ENCODE results near the gene TPD52L1.

The TPD52L1 gene

DNA sequence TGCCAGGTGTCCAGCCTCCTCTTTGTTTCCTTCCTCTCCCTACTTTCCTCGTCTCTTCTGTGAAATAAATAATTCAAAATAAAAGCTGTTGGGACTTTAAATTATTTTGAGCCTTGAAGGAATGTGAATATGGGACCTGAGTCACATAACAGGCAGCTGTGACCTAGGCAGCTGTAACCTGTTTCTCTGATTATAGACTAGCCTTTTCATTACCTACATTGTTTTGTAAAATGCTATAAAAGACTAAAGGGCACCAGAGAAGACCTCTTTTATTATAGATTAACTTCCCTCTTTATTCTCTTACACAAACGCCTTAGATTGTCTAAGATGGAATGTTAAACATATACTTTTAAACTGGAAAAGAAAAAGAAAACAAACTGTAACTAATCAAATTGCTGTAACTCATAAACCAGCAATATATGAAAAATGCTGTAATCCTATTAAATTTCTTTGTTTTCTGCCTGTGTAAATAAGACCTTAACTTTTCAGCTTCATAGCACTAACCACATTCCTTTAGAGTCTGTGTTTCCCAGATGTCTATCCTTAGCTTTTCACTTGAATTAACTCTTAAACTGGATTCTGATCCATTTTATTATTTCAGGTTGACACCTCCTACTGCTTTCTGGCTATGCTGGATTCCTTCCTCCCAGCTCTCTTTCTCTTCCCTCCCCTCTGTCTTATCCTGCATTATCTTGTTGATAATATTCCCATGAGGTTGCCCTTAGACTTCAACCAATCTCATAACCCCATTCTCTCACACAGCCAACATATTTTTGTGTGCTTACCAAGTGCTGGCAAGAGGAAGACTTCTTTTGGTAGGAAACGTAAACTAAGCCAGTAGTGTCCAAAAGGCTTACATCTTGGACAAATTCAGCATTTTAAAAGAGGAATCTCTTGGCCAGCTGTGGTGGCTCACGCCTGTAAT, 69.2 kb downstream of the TPD52L1 start:
- Histone ChIP-seq H3K27me3 (replicated peaks; ENCODE audit: control insufficient read depth, insufficient read depth, low read length) (no peaks in the 10 kb centered on the region; the same call in 1 of the 2 replicates), H3K4me3 (replicated peaks; ENCODE audit: low read depth, low read length) (no peak overlapping the region), H3K36me3 (ENCODE audit: control insufficient read depth, insufficient read depth, low read length) (no peaks in the 10 kb centered on the region)
- no peak for DNase-seq (ENCODE audit: extremely low read depth, insufficient read length)
- TF ChIP-seq, protein P1, sequence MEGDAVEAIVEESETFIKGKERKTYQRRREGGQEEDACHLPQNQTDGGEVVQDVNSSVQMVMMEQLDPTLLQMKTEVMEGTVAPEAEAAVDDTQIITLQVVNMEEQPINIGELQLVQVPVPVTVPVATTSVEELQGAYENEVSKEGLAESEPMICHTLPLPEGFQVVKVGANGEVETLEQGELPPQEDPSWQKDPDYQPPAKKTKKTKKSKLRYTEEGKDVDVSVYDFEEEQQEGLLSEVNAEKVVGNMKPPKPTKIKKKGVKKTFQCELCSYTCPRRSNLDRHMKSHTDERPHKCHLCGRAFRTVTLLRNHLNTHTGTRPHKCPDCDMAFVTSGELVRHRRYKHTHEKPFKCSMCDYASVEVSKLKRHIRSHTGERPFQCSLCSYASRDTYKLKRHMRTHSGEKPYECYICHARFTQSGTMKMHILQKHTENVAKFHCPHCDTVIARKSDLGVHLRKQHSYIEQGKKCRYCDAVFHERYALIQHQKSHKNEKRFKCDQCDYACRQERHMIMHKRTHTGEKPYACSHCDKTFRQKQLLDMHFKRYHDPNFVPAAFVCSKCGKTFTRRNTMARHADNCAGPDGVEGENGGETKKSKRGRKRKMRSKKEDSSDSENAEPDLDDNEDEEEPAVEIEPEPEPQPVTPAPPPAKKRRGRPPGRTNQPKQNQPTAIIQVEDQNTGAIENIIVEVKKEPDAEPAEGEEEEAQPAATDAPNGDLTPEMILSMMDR (IDR thresholded peaks at IDR 0.05; ENCODE audit: insufficient read depth, low read length, poor library complexity, severe bottlenecking) = no peak

DNA sequence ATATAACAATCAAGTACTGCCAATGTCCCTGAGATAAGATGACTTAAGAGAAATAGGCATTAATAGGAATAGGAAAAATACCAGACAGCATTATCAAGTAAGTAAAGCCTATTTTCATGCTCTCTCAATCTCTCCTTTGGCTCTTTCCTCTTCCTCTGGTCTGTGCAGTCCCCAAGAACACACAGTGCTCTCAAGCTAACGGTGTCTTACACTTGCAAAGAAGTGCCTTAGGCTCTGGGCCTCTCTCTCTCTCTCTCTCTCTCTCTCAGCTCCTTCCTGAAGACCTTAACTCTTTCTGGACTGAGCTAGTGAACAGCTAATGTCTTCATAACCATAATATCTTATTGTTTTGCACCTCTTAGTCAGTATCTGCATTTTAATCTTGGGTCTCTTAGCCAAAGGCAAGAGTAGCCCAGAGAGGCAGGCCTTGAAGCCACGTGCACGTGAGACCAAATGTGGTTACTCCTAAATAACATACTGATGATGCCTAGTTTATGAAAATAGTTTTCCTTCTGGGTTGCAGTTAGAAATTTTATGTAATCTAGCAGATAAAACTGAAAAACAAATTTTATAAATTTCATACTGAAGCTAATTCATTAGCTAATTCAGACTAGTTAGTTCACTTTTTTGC, 70.8 kb downstream of the TPD52L1 start:
- H3K27me3 ChIP-seq (replicated peaks; ENCODE audit: control insufficient read depth, insufficient read depth, low read length) = no peaks in the 10 kb centered on the region; the same call in 1 of the 2 replicates
- H3K36me3 ChIP-seq (ENCODE audit: control insufficient read depth, insufficient read depth, low read length) = no peaks in the 10 kb centered on the region
- no peak for DNase-seq (ENCODE audit: extremely low read depth, insufficient read length)
- H3K4me3 ChIP-seq (replicated peaks; ENCODE audit: low read depth, low read length) = no peak overlapping the region
- TF ChIP-seq, protein P1 (IDR thresholded peaks at IDR 0.05; ENCODE audit: insufficient read depth, low read length, poor library complexity, severe bottlenecking) = no peak

DNA sequence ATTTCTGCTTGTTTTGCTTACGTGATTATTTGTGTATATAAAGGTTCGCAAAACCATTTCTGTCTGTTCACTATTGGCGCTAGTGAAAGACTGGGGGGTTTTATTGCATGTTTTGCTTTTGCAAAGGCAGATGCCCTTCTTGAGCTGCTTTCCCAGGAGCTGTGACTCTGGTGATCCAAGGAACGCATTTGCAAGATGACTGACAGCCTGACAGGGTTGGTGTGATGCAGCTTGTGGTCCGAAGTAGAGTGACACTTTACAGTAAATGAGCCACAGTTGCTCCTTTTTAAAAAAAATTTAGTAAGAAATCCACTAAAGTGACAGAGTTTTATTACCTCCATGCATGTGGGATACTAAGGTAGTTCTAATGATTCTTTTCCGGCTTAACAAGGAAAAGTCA, 73.7 kb downstream of the TPD52L1 start:
- H3K27me3 ChIP-seq (replicated peaks; ENCODE audit: control insufficient read depth, insufficient read depth, low read length) = no peaks in the 10 kb centered on the region; the same call in 1 of the 2 replicates
- H3K36me3 ChIP-seq (ENCODE audit: control insufficient read depth, insufficient read depth, low read length) = no peaks in the 10 kb centered on the region
- no peak overlapping the region for H3K4me3 ChIP-seq (replicated peaks; ENCODE audit: low read depth, low read length)
- TF ChIP-seq, protein P1 (IDR thresholded peaks at IDR 0.05; ENCODE audit: insufficient read depth, low read length, poor library complexity, severe bottlenecking) = no peak
- DNase-seq (ENCODE audit: extremely low read depth, insufficient read length) = no peak

DNA sequence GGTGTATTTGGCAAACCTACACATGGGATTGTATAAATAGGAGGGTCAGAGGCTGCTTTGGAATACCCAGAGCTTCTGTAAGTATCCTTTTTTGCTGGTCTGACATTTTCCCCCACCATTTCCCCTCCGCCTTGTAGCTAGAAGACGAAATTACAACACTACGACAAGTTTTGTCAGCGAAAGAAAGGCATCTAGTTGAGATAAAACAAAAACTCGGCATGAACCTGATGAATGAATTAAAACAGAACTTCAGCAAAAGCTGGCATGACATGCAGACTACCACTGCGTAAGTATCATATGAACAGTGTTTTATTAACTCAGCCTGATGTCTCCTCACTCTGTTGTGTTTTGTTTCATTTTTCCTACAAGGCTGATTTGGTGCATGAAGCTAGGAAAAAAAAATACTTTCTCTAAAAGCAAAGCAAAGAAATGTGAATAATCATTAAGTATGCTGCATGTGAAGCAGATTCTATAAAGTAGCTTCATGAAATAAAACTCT, 75.5 kb downstream of the TPD52L1 start:
- TF ChIP-seq, protein P1 (IDR thresholded peaks at IDR 0.05; ENCODE audit: insufficient read depth, low read length, poor library complexity, severe bottlenecking) = no peak
- Histone ChIP-seq H3K27me3 (replicated peaks; ENCODE audit: control insufficient read depth, insufficient read depth, low read length) (no peaks in the 10 kb centered on the region; the same call in 1 of the 2 replicates), H3K4me3 (replicated peaks; ENCODE audit: low read depth, low read length) (no peak overlapping the region)

DNA sequence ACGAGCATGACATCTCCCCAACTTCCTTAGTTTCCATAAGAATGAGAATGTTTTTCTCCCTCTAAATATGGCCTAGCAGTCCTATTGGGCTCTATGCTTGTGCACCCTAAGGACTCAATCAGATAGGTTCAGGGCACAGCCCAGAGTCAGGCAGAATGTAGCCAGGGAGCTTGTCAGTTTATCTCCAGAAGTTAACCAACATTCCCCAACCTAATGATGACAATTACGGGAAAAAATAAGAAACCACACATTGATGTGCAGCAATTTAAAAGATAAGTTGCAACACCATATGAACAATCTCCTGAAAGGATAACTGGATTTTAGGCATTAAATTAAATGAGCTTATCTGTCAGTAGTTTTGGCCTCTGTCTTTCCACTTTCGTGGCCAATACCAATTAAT, 77.1 kb downstream of the TPD52L1 start:
- no peaks in the 10 kb centered on the region for H3K36me3 ChIP-seq (ENCODE audit: control insufficient read depth, insufficient read depth, low read length)
- H3K4me3 ChIP-seq (replicated peaks; ENCODE audit: low read depth, low read length) = no peak overlapping the region
- TF ChIP-seq, protein P1 (IDR thresholded peaks at IDR 0.05; ENCODE audit: insufficient read depth, low read length, poor library complexity, severe bottlenecking) = no peak
- no peaks in the 10 kb centered on the region for H3K27me3 ChIP-seq (replicated peaks; ENCODE audit: control insufficient read depth, insufficient read depth, low read length)
- no peak for DNase-seq (ENCODE audit: extremely low read depth, insufficient read length)

More for the DNA sequence above, 75.5 kb downstream of the TPD52L1 start:
- H3K36me3 ChIP-seq (ENCODE audit: control insufficient read depth, insufficient read depth, low read length) = no peaks in the 10 kb centered on the region
- no peak for DNase-seq (ENCODE audit: extremely low read depth, insufficient read length)

All from GM06990 (cell line).